Mesenchymal stem cell (in vitro differentiated cells and primary cell): ENCODE data around the gene METRNL.

Source experiments
- DNase-seq: peaks from one replicate; pipeline ENCODE4 v3.0.0-alpha.2; 2013
- H2AFZ ChIP-seq: one replicate; pipeline ENCODE4 v1.6.1; 2013; ENCODE audit warnings: low read depth, mild to moderate bottlenecking, control low read depth, inconsistent platforms, low read length, moderate library complexity
- H2AK5ac ChIP-seq: 2 replicates; pipeline ENCODE4 v1.6.1; 2013; ENCODE audit warnings: low read length, moderate library complexity, mild to moderate bottlenecking, inconsistent platforms; ENCODE audit not compliant: severe bottlenecking
- H2BK120ac ChIP-seq: one replicate; pipeline ENCODE4 v1.6.1; 2013; ENCODE audit warnings: low read depth, mild to moderate bottlenecking, inconsistent platforms, low read length, moderate library complexity
- H2BK12ac ChIP-seq, 2 experiments: one replicate each; pipeline ENCODE4 v1.6.1; 2013; ENCODE audit warnings: inconsistent platforms in 2 of 2, low read length in 2 of 2, mild to moderate bottlenecking in 2 of 2, moderate library complexity in 2 of 2, control low read depth in 1 of 2
- H2BK15ac ChIP-seq: one replicate; pipeline ENCODE4 v1.6.1; 2013; ENCODE audit warnings: mild to moderate bottlenecking, low read depth, inconsistent platforms; ENCODE audit not compliant: poor library complexity, severe bottlenecking
- H2BK5ac ChIP-seq: 2 replicates; pipeline ENCODE4 v1.6.1; 2013; ENCODE audit warnings: low read depth, mild to moderate bottlenecking, low read length, control low read depth, inconsistent platforms; ENCODE audit not compliant: poor library complexity, severe bottlenecking
- H3K14ac ChIP-seq, 2 experiments: one replicate each; pipeline ENCODE4 v1.6.1; 2013; ENCODE audit warnings: inconsistent platforms in 2 of 2, low read length in 2 of 2, control low read depth in 1 of 2, mild to moderate bottlenecking in 1 of 2, moderate library complexity in 1 of 2
- H3K18ac ChIP-seq, 2 experiments: one replicate each; pipeline ENCODE4 v1.6.1; 2013; ENCODE audit warnings: inconsistent platforms in 2 of 2, low read length in 2 of 2, control low read depth in 1 of 2, low read depth in 1 of 2, mild to moderate bottlenecking in 1 of 2
- H3K23ac ChIP-seq, 2 experiments: one replicate each; pipeline ENCODE4 v1.6.1; 2013; ENCODE audit warnings: inconsistent platforms in 2 of 2, low read length in 2 of 2, mild to moderate bottlenecking in 2 of 2, moderate library complexity in 2 of 2, control low read depth in 1 of 2
- H3K27ac ChIP-seq: 2 replicates; pipeline ENCODE4 v1.5.1; 2013; ENCODE audit warnings: mild to moderate bottlenecking, moderate library complexity, low read length, control low read depth, inconsistent platforms; ENCODE audit not compliant: poor library complexity, severe bottlenecking
- H3K27me3 ChIP-seq, 2 experiments: 2 replicates each; pipeline versions ENCODE4 v1.6.1 to v1.7.0; 2013; ENCODE audit warnings: low read length in 2 of 2, mild to moderate bottlenecking in 2 of 2, moderate library complexity in 2 of 2, control low read depth in 1 of 2, inconsistent platforms in 1 of 2; ENCODE audit not compliant: control insufficient read depth in 1 of 2, insufficient read depth in 1 of 2
- H3K36me3 ChIP-seq, 2 experiments: 2 replicates each; pipeline versions ENCODE4 v1.6.1 to v1.7.0; 2013; ENCODE audit warnings: low read length in 2 of 2, control low read depth in 1 of 2, inconsistent platforms in 1 of 2, low read depth in 1 of 2, mild to moderate bottlenecking in 1 of 2; ENCODE audit not compliant: insufficient read depth in 2 of 2, control insufficient read depth in 1 of 2
- H3K4ac ChIP-seq, 2 experiments: one replicate each; pipeline ENCODE4 v1.6.1; 2013; ENCODE audit warnings: inconsistent platforms in 2 of 2, low read length in 2 of 2, mild to moderate bottlenecking in 2 of 2, moderate library complexity in 2 of 2, control low read depth in 1 of 2, low read depth in 1 of 2
- H3K4me1 ChIP-seq: 2 replicates; pipeline ENCODE4 v1.6.1; 2013; ENCODE audit warnings: low read depth, low read length, control low read depth; ENCODE audit not compliant: control insufficient read depth, insufficient read depth
- H3K4me2 ChIP-seq: 2 replicates; pipeline ENCODE4 v1.6.1; 2013; ENCODE audit warnings: low read length, mild to moderate bottlenecking, inconsistent platforms; ENCODE audit not compliant: poor library complexity, severe bottlenecking
- H3K4me3 ChIP-seq, 2 experiments: 2 replicates each; pipeline versions ENCODE4 v1.5.1 to v1.7.0; 2013; ENCODE audit warnings: low read length in 2 of 2, mild to moderate bottlenecking in 2 of 2, control low read depth in 1 of 2, low read depth in 1 of 2; ENCODE audit not compliant: insufficient read depth in 1 of 2
- H3K79me1 ChIP-seq: replicated peaks from 2 replicates; pipeline ENCODE4 v1.6.1; 2013; ENCODE audit warnings: mild to moderate bottlenecking, control low read depth, low read length, inconsistent platforms; ENCODE audit not compliant: poor library complexity, severe bottlenecking
- H3K9ac ChIP-seq: 2 replicates; pipeline ENCODE4 v1.7.0; 2013; ENCODE audit warnings: mild to moderate bottlenecking, low read length, moderate library complexity
- H3K9me3 ChIP-seq: 2 replicates; pipeline ENCODE4 v1.7.0; 2013; ENCODE audit warnings: mild to moderate bottlenecking, low read length; ENCODE audit not compliant: control insufficient read depth
- H4K8ac ChIP-seq: one replicate; pipeline ENCODE4 v1.6.1; 2013; ENCODE audit warnings: inconsistent platforms, mild to moderate bottlenecking, low read length, moderate library complexity
- H4K91ac ChIP-seq: one replicate; pipeline ENCODE4 v1.6.1; 2013; ENCODE audit warnings: mild to moderate bottlenecking, low read length, inconsistent platforms
- WGBS: methylation state at CpG from one replicate; pipeline ENCODE4 v1.1.7; 2013; ENCODE audit warnings: mixed read lengths; 5-methylcytosine and 5-hydroxymethylcytosine counted together

METRNL gene

DNA sequence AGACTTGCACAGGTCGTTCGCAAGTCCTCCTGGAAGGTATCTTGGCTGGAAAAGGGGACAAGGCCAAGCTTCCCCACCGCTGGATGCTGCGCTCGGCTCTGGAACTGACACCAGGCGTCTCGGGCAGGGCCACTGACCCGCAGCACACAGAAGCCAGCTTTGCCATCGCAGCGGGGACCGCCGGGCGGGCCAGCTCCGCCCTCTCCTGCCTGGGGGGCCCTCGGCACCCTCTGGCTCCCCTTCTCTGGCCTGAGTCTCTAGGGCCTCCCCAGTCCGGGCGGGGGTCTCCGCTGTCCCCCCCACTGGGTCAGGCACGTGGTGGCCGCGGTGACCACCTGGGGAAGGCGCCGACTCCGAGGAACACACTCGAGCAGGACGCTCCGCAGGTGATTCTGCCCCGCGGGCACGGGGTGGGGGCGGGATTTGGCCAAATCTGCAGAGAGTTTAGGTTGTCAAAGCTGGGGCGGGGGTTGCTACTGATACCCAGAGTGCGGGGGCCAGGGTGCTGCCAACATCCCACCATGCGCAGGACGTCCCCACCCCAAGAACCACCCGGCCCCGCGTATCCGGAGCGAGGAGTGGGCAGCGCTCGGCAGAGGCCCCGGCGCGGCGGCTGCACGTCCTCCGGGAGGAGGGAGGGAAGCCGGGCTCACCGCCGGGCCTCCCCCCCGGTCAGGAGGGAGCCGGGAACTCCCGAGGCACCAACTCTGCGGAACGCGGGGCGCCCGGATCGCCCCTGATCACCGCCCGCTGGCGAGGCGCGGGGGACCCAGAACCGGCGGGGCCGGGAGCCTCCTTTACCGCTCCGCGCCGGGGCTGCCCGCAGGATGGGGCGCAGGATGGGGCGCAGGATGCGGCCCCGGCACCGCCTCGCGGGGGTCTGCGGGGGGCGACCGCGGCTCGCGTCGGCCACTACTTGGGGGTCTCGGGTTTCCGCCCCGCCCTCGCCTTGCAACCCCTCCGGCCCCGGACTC lies 744 bp upstream of the METRNL start:
- H3K9me3 ChIP-seq, result no peaks in the 10 kb centered on the region
- WGBS, result 3% methylated on average over 40 of the region's 93 CpGs
- peak; percentile 24 for DNase-seq
- H3K4me2 ChIP-seq, result peak overlapping the region; percentile 97
- H3K9ac ChIP-seq, result peak overlapping the region; percentile 80
- peak overlapping the region; percentile 57 for H2BK120ac ChIP-seq
- no peak overlapping the region for H2BK5ac ChIP-seq
- peak overlapping the region; percentile 83 for H2BK15ac ChIP-seq
- no peak overlapping the region for H4K91ac ChIP-seq
- peak overlapping the region in 1 of 2 experiments; percentile 73 for H3K23ac ChIP-seq
- H2BK12ac ChIP-seq, result no peak overlapping the region
- peaks cover 0 to 17% of the 10 kb centered on the region in 2 experiments for H3K27me3 ChIP-seq
- no peak overlapping the region for H3K27ac ChIP-seq
- peak overlapping the region; percentile 62 to 74 for H3K4me3 ChIP-seq
- H3K4ac ChIP-seq, result no peak overlapping the region
- no peaks in the 10 kb centered on the region for H3K79me1 ChIP-seq
- peaks cover 10 to 15% of the 10 kb centered on the region in 2 experiments for H3K36me3 ChIP-seq
- peaks cover 37% of the 10 kb centered on the region for H3K4me1 ChIP-seq
- no peak overlapping the region for H2AK5ac ChIP-seq
- H3K14ac ChIP-seq, result no peak overlapping the region
- H4K8ac ChIP-seq, result peak overlapping the region; percentile 56
- H3K18ac ChIP-seq, result peak overlapping the region; percentile 66
- no peak overlapping the region for H2AFZ ChIP-seq

DNA sequence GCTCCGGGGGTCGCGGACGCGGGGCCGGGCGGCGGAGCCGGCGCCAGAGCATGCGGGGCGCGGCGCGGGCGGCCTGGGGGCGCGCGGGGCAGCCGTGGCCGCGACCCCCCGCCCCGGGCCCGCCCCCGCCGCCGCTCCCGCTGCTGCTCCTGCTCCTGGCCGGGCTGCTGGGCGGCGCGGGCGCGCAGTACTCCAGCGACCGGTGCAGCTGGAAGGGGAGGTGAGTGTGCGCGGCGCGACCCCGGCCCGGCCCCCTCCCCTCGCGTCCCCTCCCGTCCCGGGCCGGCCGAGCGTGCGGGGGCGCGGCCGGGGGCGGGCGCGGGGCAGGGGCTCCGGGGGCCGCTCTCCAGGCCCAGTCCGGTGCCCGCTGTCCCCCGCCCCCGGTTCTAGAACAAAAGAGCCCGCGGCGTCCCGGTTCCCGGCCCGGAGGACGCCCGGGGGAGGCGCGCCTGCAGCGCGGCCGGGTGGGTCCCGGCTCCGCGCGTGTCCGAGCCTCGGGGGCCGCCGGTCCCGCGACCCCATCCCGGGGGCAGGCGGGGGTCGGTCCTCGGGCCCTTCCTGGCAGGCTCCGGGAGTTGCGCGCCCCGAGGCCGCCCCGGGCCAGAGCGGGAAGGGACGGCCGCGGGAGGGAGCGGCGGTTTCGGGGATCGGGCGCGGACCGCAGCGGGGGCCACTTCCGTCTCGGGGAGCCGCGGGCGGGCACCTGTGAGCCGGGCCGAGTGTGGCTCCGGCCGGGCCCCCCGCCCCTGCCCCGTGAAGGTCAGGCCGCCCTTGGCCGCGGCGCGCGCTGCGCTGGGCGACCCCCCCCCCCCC lies 563 bp downstream of the METRNL start:
- H3K36me3 ChIP-seq, result peaks cover 11 to 23% of the 10 kb centered on the region in 2 experiments
- no peak overlapping the region for H2AFZ ChIP-seq
- peaks cover 42% of the 10 kb centered on the region for H3K4me1 ChIP-seq
- peak overlapping the region; percentile 92 for H3K9ac ChIP-seq
- H3K18ac ChIP-seq, result peak overlapping the region in 1 of 2 experiments; percentile 50
- H3K4me3 ChIP-seq, result peak overlapping the region; percentile 82 to 83
- peak overlapping the region in 1 of 2 experiments; percentile 48 for H3K23ac ChIP-seq
- peak overlapping the region; percentile 87 for H2BK120ac ChIP-seq
- no peak overlapping the region for H3K27ac ChIP-seq
- H3K4me2 ChIP-seq, result peak overlapping the region; percentile 51
- no peak overlapping the region for H2AK5ac ChIP-seq
- no peak overlapping the region for H3K14ac ChIP-seq
- no peak overlapping the region for H4K91ac ChIP-seq
- peaks cover 2% of the 10 kb centered on the region for H3K79me1 ChIP-seq
- peak overlapping the region; percentile 33 for H2BK15ac ChIP-seq
- peaks cover 0 to 17% of the 10 kb centered on the region in 2 experiments for H3K27me3 ChIP-seq
- H3K4ac ChIP-seq, result peak overlapping the region in 1 of 2 experiments; percentile 20
- peak overlapping the region in 1 of 2 experiments; percentile 32 for H2BK12ac ChIP-seq
- no peak overlapping the region for H2BK5ac ChIP-seq
- 0% methylated on average over 24 of the region's 127 CpGs for whole genome bisulfite sequencing
- no peaks in the 10 kb centered on the region for H3K9me3 ChIP-seq
- no peak for DNase-seq
- no peak overlapping the region for H4K8ac ChIP-seq

DNA sequence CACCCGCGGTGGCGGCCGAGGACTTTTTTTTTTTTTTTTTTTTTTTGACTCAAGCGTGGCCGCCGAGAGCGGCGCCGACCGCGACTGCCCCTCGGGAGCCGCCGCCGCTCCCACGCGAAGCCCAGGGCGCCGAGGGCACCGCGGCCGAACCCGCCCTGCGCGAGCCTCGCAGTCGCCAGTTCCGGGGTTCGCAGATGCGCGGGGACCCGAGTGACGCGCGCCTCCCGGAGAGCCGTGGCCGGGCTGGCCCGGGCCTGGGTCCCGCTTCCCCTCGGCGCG lies 1.1 kb downstream of the METRNL start:
- peak overlapping the region; percentile 82 to 83 for H3K4me3 ChIP-seq
- peak overlapping the region in 1 of 2 experiments; percentile 37 for H3K4ac ChIP-seq
- no peaks in the 10 kb centered on the region for H3K9me3 ChIP-seq
- peak overlapping the region in 1 of 2 experiments; percentile 65 for H3K18ac ChIP-seq
- peaks cover 17 to 29% of the 10 kb centered on the region in 2 experiments for H3K36me3 ChIP-seq
- H3K23ac ChIP-seq, result no peak overlapping the region
- peak overlapping the region; percentile 92 for H3K9ac ChIP-seq
- H2BK12ac ChIP-seq, result no peak overlapping the region
- H3K4me2 ChIP-seq, result peak overlapping the region; percentile 64
- no peak overlapping the region for H2BK5ac ChIP-seq
- H3K27ac ChIP-seq, result no peak overlapping the region
- peaks cover 48% of the 10 kb centered on the region for H3K4me1 ChIP-seq
- WGBS, result 0% methylated on average over 17 of the region's 44 CpGs
- no peak overlapping the region for H2BK15ac ChIP-seq
- H4K91ac ChIP-seq, result no peak overlapping the region
- no peak for DNase-seq
- H4K8ac ChIP-seq, result no peak overlapping the region
- peaks cover 0 to 17% of the 10 kb centered on the region in 2 experiments for H3K27me3 ChIP-seq
- peaks cover 3% of the 10 kb centered on the region for H3K79me1 ChIP-seq
- no peak overlapping the region for H2AK5ac ChIP-seq
- H2BK120ac ChIP-seq, result peak overlapping the region; percentile 55
- H3K14ac ChIP-seq, result no peak overlapping the region
- no peak overlapping the region for H2AFZ ChIP-seq
